Measurements from ENCODE around the gene CRAT.
A peak's percentile ranks its signal among the peaks of the same experiment; 100 is the strongest.

CRAT gene

DNA sequence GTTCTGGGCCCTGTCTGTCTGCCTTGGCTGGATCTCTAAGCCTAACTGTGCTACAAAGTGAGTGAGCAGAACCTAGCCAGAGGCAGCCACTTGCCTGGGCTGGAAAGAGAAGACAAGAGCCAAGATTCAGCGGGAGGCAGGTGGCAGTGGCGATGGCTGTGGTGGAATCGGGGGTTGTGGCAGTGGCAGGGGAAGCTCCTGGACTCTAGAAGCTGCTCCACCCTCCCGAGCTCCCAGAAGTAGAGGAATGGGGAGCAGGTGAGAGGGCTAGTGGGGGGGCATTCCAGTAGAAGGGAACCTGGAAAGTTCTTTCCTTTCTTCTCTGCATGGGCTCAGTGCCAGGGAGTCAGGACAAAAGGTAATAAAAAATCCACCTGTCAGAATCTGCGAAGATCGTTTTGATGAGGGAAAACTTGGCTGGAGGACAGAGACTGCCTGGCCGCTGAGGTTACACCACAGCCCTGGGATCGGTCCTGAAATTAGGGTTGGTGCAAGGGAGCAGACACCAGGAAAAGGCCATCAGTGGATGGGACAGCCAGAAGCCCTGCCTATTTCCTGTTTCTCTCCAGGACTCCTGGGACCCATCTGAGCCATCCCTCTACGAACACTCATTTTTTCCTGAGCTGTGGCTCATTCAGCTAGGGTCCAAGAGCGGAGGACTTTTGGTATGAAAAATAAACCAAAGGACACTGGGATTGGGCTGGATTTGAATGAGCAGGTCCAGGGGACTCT, 1.6 kb downstream of the CRAT start:
- Histone ChIP-seq H3K36me3 (ENCODE audit: control insufficient read depth in 2 of 2, insufficient read depth in 2 of 2, low read length in 2 of 2) (peaks cover 9 to 14% of the 10 kb centered on the region in 2 donors), H3K27me3 (ENCODE audit: control insufficient read depth in 1 of 2, insufficient read depth in 2 of 2, low read length in 2 of 2) (no peaks in the 10 kb centered on the region), H3K9ac (ENCODE audit: low read length in 2 of 2) (peak overlapping the region; percentile 62 to 86), H3K27ac (ENCODE audit: low read length) (no peak overlapping the region), H3K4me3 (ENCODE audit: low read length in 2 of 2) (peak overlapping the region in 1 of 2 donors; percentile 86), H3K4me1 (ENCODE audit: control insufficient read depth, insufficient read depth, low read length) (peaks cover 36% of the 10 kb centered on the region), H3K9me3 (ENCODE audit: control insufficient read depth in 2 of 2, low read length in 2 of 2) (no peaks in the 10 kb centered on the region)

DNA sequence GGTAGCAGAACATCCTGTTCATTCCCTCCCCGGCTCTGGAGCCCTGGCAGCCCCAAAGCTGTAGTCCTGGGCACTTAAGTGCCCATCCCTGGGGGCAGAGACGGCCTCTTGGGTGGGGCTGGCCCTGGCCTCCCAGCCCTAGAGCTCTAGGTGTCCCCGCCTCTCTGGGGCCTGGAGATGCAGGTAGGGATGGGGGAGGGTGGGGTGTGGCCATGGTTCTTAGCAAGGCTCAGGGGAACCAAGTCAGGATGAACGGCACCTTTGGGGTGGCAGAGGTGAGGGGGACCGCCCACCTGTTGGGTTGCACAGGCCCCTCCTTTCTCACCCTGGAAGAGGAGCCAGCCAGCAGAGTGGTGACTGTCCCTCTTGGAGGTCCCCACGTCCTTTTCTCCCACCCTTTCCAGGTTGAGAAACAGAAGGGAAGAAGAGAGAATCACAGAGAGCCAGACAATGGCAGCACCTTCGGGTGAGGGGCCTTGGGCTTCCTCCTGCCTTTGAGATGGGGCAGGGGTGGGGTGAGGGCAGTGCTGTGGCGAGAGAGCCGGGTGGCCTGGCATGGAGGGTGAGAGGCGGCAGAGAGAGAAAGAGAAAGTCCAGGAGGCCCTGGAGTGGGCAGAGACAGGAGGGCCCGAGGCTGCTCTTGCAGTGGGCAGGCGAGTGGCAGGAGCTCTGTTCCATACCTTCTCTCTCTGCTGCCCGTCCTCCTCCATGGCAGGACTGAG, 2.3 kb downstream of the CRAT start:
- H3K36me3 ChIP-seq (ENCODE audit: control insufficient read depth in 2 of 2, insufficient read depth in 2 of 2, low read length in 2 of 2): peaks cover 9 to 14% of the 10 kb centered on the region in 2 donors
- H3K4me3 ChIP-seq (ENCODE audit: low read length in 2 of 2): no peak overlapping the region
- H3K9ac ChIP-seq (ENCODE audit: low read length in 2 of 2): no peak overlapping the region
- H3K9me3 ChIP-seq (ENCODE audit: control insufficient read depth in 2 of 2, low read length in 2 of 2): no peaks in the 10 kb centered on the region
- no peak overlapping the region for H3K27ac ChIP-seq (ENCODE audit: low read length)
- no peaks in the 10 kb centered on the region for H3K27me3 ChIP-seq (ENCODE audit: control insufficient read depth in 1 of 2, insufficient read depth in 2 of 2, low read length in 2 of 2)
- H3K4me1 ChIP-seq (ENCODE audit: control insufficient read depth, insufficient read depth, low read length): peaks cover 33% of the 10 kb centered on the region

DNA sequence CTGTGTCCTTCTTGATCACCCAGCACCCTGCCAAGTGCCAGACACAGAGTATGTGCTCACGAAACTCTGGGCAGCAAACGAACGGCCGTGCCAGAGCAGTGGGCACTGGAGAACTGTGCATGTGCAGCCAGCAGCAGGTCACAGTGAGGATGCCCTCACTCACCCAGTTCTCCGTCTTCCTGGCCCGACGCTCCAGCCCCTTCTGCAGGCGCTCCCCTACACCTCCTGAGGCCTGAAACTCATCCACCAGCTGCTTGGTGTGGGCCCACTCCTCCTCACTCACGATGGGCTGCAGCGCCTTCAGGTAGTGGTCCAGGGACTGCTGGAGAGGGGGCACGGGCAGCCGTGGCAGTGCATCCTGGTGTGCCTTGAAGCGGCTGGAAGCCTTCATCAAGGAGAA, 2.9 kb downstream of the CRAT start:
- peaks cover 9 to 14% of the 10 kb centered on the region in 2 donors for H3K36me3 ChIP-seq (ENCODE audit: control insufficient read depth in 2 of 2, insufficient read depth in 2 of 2, low read length in 2 of 2)
- H3K27ac ChIP-seq (ENCODE audit: low read length): no peak overlapping the region
- H3K4me1 ChIP-seq (ENCODE audit: control insufficient read depth, insufficient read depth, low read length): peaks cover 32% of the 10 kb centered on the region
- no peak overlapping the region for H3K4me3 ChIP-seq (ENCODE audit: low read length in 2 of 2)
- H3K27me3 ChIP-seq (ENCODE audit: control insufficient read depth in 1 of 2, insufficient read depth in 2 of 2, low read length in 2 of 2): no peaks in the 10 kb centered on the region
- no peak overlapping the region for H3K9ac ChIP-seq (ENCODE audit: low read length in 2 of 2)
- H3K9me3 ChIP-seq (ENCODE audit: control insufficient read depth in 2 of 2, low read length in 2 of 2): no peaks in the 10 kb centered on the region

DNA sequence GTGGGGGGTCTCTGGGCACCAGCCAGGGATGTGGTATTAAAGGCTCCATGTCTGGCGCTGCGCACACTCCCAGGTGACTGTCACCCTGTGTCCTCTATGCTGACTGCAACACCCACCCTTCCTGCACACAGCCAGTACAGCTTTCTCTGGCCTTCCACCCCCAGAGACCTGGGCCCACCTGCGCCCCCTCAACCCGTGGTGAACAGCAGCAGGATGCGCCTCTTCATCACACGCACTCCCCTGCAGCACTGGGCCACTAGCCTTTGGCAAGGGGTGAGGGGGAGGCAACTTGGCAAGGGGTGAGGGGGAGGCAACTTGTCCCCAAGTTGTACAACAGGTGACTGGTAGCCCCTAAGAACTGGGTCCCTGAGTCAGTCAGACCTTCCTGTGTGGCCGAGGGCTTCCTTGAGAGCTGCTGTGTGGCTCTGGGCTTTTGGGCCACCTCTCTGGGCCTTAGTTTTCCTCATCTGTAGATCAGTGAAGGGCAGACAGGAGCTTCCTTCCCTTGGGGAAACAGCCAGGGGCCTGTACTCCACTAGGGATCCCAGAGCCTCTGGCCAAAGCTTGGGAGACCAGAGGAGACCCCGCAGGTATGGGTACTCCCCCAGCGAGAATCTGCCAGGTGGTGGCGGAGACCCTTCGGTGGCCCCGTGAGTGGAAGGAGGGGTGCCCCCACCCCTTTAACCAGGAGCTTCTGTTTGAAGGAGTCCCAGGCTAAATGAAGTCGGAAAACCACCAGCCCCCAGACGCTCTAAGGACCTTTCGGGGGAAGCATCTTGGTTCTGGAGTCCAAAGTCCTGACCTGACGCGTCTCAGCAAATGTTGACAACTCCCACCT, 4.5 kb downstream of the CRAT start:
- Histone ChIP-seq H3K9ac (ENCODE audit: low read length in 2 of 2) (no peak overlapping the region), H3K36me3 (ENCODE audit: control insufficient read depth in 2 of 2, insufficient read depth in 2 of 2, low read length in 2 of 2) (peaks cover 9 to 18% of the 10 kb centered on the region in 2 donors), H3K27me3 (ENCODE audit: control insufficient read depth in 1 of 2, insufficient read depth in 2 of 2, low read length in 2 of 2) (no peaks in the 10 kb centered on the region), H3K27ac (ENCODE audit: low read length) (no peak overlapping the region), H3K9me3 (ENCODE audit: control insufficient read depth in 2 of 2, low read length in 2 of 2) (no peaks in the 10 kb centered on the region), H3K4me3 (ENCODE audit: low read length in 2 of 2) (no peak overlapping the region), H3K4me1 (ENCODE audit: control insufficient read depth, insufficient read depth, low read length) (peaks cover 21% of the 10 kb centered on the region)

- H3K9ac ChIP-seq (ENCODE audit: low read length in 2 of 2): no peak overlapping the region
- H3K4me1 ChIP-seq (ENCODE audit: control insufficient read depth, insufficient read depth, low read length): peaks cover 9% of the 10 kb centered on the region
- no peaks in the 10 kb centered on the region for H3K9me3 ChIP-seq (ENCODE audit: control insufficient read depth in 2 of 2, low read length in 2 of 2)
- no peak overlapping the region for H3K4me3 ChIP-seq (ENCODE audit: low read length in 2 of 2)
- no peaks in the 10 kb centered on the region for H3K27me3 ChIP-seq (ENCODE audit: control insufficient read depth in 1 of 2, insufficient read depth in 2 of 2, low read length in 2 of 2)
- H3K27ac ChIP-seq (ENCODE audit: low read length): no peak overlapping the region
- peaks cover 12 to 21% of the 10 kb centered on the region in 2 donors for H3K36me3 ChIP-seq (ENCODE audit: control insufficient read depth in 2 of 2, insufficient read depth in 2 of 2, low read length in 2 of 2)
Measured at GRCh38 chr9:129104051-129104450, 6.5 kb downstream of the CRAT start.

DNA sequence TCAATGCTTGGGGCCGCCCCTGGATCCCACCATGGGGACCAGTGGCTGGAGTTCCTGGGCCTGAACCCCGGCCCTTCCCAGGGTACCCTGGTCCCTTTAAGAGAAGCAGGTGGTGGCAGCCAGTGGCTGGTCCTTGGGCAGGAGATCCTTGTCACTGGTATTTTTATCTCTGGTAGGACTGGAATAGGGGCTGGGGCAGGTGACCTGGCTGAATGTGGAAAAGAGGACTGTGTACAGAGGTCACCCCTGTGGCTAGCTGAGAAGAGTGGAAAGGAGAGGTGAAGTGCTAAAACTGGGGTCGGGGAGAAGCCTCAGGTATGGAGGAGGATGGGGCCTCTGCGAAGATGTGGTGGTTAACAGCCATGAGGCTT, 7.0 kb downstream of the CRAT start:
- Histone ChIP-seq H3K9me3 (ENCODE audit: control insufficient read depth in 2 of 2, low read length in 2 of 2) (no peaks in the 10 kb centered on the region), H3K4me3 (ENCODE audit: low read length in 2 of 2) (no peak overlapping the region), H3K36me3 (ENCODE audit: control insufficient read depth in 2 of 2, insufficient read depth in 2 of 2, low read length in 2 of 2) (peaks cover 12 to 21% of the 10 kb centered on the region in 2 donors), H3K27me3 (ENCODE audit: control insufficient read depth in 1 of 2, insufficient read depth in 2 of 2, low read length in 2 of 2) (no peaks in the 10 kb centered on the region), H3K4me1 (ENCODE audit: control insufficient read depth, insufficient read depth, low read length) (peaks cover 4% of the 10 kb centered on the region), H3K9ac (ENCODE audit: low read length in 2 of 2) (no peak overlapping the region), H3K27ac (ENCODE audit: low read length) (no peak overlapping the region)

DNA sequence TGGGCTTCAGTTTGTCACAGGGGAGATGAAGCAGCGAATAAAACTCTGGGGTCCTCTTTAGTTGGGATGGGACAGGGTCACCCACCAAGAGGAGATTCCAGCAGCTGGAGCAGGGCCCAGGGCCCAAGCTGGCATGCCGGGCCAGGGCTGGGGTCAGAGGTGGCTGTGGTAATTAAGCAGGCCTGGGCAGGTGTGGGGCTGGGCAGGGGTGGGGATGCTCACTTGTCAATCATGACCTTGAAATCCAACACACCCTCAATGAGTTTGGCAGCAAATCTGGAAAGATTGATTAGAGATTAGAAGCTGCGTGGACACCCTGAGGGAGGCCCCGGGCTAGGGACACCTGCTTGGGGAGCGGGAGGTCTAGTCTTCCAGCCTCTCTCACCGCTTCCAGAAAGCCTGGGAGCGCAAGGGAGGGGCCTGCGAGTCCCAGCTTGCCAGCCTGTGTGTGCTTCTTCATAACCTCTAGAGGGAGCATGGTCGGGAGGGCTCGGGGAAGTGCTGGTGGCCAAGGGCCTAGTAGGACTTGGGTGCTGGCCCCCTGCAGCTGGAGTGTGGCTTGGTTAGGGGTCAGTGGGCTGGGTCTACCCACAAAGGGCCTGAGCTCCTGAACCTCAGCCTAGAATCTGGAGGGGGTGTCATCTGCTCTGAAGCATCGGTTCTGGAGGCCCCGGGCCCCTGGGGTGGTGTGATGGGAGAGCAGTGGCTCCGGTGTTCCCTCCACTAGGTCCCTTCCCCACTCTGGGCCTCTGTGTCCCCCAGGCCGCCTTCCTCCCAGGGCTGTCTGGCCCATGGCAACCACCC, 7.6 kb downstream of the CRAT start:
- H3K4me3 ChIP-seq (ENCODE audit: low read length in 2 of 2): no peak overlapping the region
- H3K36me3 ChIP-seq (ENCODE audit: control insufficient read depth in 2 of 2, insufficient read depth in 2 of 2, low read length in 2 of 2): peaks cover 12 to 24% of the 10 kb centered on the region in 2 donors
- no peak overlapping the region for H3K27ac ChIP-seq (ENCODE audit: low read length)
- H3K9ac ChIP-seq (ENCODE audit: low read length in 2 of 2): no peak overlapping the region
- no peaks in the 10 kb centered on the region for H3K9me3 ChIP-seq (ENCODE audit: control insufficient read depth in 2 of 2, low read length in 2 of 2)
- H3K27me3 ChIP-seq (ENCODE audit: control insufficient read depth in 1 of 2, insufficient read depth in 2 of 2, low read length in 2 of 2): no peaks in the 10 kb centered on the region
- no peaks in the 10 kb centered on the region for H3K4me1 ChIP-seq (ENCODE audit: control insufficient read depth, insufficient read depth, low read length)

GRCh38 chr9:129102095-129102525, 8.5 kb downstream of the CRAT start:
- Histone ChIP-seq H3K4me3 (ENCODE audit: low read length in 2 of 2) (no peak overlapping the region), H3K27me3 (ENCODE audit: control insufficient read depth in 1 of 2, insufficient read depth in 2 of 2, low read length in 2 of 2) (no peaks in the 10 kb centered on the region), H3K9ac (ENCODE audit: low read length in 2 of 2) (no peak overlapping the region), H3K27ac (ENCODE audit: low read length) (no peak overlapping the region), H3K9me3 (ENCODE audit: control insufficient read depth in 2 of 2, low read length in 2 of 2) (no peaks in the 10 kb centered on the region), H3K4me1 (ENCODE audit: control insufficient read depth, insufficient read depth, low read length) (no peaks in the 10 kb centered on the region), H3K36me3 (ENCODE audit: control insufficient read depth in 2 of 2, insufficient read depth in 2 of 2, low read length in 2 of 2) (peaks cover 4 to 21% of the 10 kb centered on the region in 2 donors)

GRCh38 chr9:129101279-129101678, 9.3 kb downstream of the CRAT start:
- Histone ChIP-seq H3K9me3 (ENCODE audit: control insufficient read depth in 2 of 2, low read length in 2 of 2) (no peaks in the 10 kb centered on the region), H3K4me3 (ENCODE audit: low read length in 2 of 2) (no peak overlapping the region), H3K4me1 (ENCODE audit: control insufficient read depth, insufficient read depth, low read length) (no peaks in the 10 kb centered on the region), H3K9ac (ENCODE audit: low read length in 2 of 2) (no peak overlapping the region), H3K36me3 (ENCODE audit: control insufficient read depth in 2 of 2, insufficient read depth in 2 of 2, low read length in 2 of 2) (peaks cover 5 to 24% of the 10 kb centered on the region in 2 donors), H3K27me3 (ENCODE audit: control insufficient read depth in 1 of 2, insufficient read depth in 2 of 2, low read length in 2 of 2) (no peaks in the 10 kb centered on the region), H3K27ac (ENCODE audit: low read length) (no peak overlapping the region)

All from stomach smooth muscle (tissue), 2 donors.